SK-N-SH treated with all-trans-retinoic acid at 6 μM for 48 hours (cell line): ENCODE results near the gene PRRT2.

ENCODE experiments used
- ARNTL ChIP-seq: fragments of 450-650 bp; formaldehyde crosslinking; IDR thresholded peaks from 2 replicates; pipeline ENCODE4 v1.5.0; 2020; ENCODE audit warnings: low read depth, mild to moderate bottlenecking, moderate library complexity, borderline replicate concordance
- BACH2 ChIP-seq: fragments of 250-450 bp; sonication (Bioruptor Pico); IDR thresholded peaks from 2 replicates; pipeline ENCODE4 v1.9.0; 2021; ENCODE audit warnings: mild to moderate bottlenecking, borderline replicate concordance
- CSDC2 ChIP-seq: fragments of 250-450 bp; sonication (Bioruptor Pico); IDR thresholded peaks from 2 replicates; pipeline ENCODE4 v1.5.0; 2020; ENCODE audit warnings: mild to moderate bottlenecking, moderate library complexity
- ESRRG ChIP-seq: fragments of 250-450 bp; sonication (Bioruptor Pico); IDR thresholded peaks from 2 replicates; pipeline ENCODE4 v1.6.1; 2021; ENCODE audit warnings: mild to moderate bottlenecking
- RARB ChIP-seq: fragments of 250-450 bp; sonication (Bioruptor Pico); IDR thresholded peaks from 2 replicates; pipeline ENCODE4 v1.8.0; 2021; ENCODE audit warnings: mild to moderate bottlenecking, moderate library complexity
- SNAI2 ChIP-seq: fragments of 250-450 bp; sonication (Bioruptor Pico); IDR thresholded peaks from 2 replicates; pipeline ENCODE4 v1.5.0; 2020; ENCODE audit warnings: mild to moderate bottlenecking, moderate library complexity
- TCF4 ChIP-seq: fragments of 250-450 bp; sonication (Bioruptor Pico); IDR thresholded peaks from 2 replicates; pipeline ENCODE4 v1.8.0; 2021; ENCODE audit warnings: mild to moderate bottlenecking, moderate library complexity, borderline replicate concordance
- TOX ChIP-seq: fragments of 250-450 bp; sonication (Bioruptor Pico); IDR thresholded peaks from 2 replicates; pipeline ENCODE4 v1.8.0; 2021; ENCODE audit warnings: mild to moderate bottlenecking, moderate library complexity, borderline replicate concordance
- ZFP3 ChIP-seq: fragments of 250-450 bp; sonication (Bioruptor Pico); IDR thresholded peaks from 2 replicates; pipeline ENCODE4 v1.5.0; 2020; ENCODE audit warnings: mild to moderate bottlenecking, moderate library complexity
- ZFP30 ChIP-seq: fragments of 450-650 bp; formaldehyde crosslinking; IDR thresholded peaks from 2 replicates; pipeline ENCODE4 v1.5.0; 2022; ENCODE audit warnings: mild to moderate bottlenecking, moderate library complexity
- ZNF8 ChIP-seq: fragments of 450-650 bp; formaldehyde crosslinking; IDR thresholded peaks from 2 replicates; pipeline ENCODE4 v1.5.0; 2020; ENCODE audit warnings: mild to moderate bottlenecking, moderate library complexity
- TF ChIP-seq, protein P1 (sequence below): fragments of 250-450 bp; sonication (Bioruptor Pico); IDR thresholded peaks from 2 replicates; pipeline ENCODE4 v1.5.1; 2020; ENCODE audit warnings: low read depth, mild to moderate bottlenecking, moderate library complexity
- TF ChIP-seq, protein P2 (sequence below): fragments of 250-450 bp; sonication (Bioruptor Pico); IDR thresholded peaks from 2 replicates; pipeline ENCODE4 v1.8.0; 2020; ENCODE audit warnings: mild to moderate bottlenecking, moderate library complexity, borderline replicate concordance

DNA sequence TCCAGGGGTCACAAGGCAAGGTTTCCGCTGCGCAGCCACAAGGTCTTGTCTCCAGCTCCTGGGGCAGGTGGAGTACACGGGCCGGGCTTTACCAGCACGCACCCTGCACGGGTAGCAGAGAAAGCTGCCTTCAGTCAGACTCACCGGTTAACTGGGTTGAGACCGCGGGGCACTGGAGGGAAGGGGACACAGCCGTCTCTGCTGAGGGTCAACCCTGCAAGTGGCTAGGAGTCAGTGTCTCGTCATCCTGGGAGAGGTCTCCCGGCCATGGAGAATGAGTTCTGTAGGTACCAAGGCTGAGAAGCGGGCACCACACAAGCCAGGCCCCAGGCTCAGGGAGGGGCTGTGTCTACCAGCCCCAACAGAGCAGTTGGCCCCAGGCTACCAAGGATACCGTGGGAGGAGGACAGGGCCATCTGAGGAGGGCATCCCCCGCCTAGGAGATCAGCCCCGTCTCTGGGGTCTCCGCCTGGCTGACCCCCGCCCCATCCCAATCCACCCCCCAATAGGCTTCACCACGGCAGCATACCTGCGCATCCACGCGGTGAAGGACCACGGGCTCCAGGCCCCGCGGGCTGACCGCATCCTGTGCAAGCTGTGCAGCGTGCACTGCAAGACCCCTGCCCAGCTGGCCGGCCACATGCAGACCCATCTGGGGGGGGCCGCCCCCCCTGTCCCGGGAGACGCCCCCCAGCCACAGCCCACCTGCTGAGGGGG is 2.8 kb upstream of the PRRT2 start:
- TF ChIP-seq BACH2 (CRISPR knock-in tag): no peak
- TF ChIP-seq ARNTL (CRISPR knock-in tag): no peak
- TF ChIP-seq ESRRG: no peak
- TF ChIP-seq ZFP30 (CRISPR knock-in tag): no peak
- TF ChIP-seq TCF4: no peak
- no peak for TF ChIP-seq SNAI2 (CRISPR knock-in tag)
- TF ChIP-seq, protein P1, sequence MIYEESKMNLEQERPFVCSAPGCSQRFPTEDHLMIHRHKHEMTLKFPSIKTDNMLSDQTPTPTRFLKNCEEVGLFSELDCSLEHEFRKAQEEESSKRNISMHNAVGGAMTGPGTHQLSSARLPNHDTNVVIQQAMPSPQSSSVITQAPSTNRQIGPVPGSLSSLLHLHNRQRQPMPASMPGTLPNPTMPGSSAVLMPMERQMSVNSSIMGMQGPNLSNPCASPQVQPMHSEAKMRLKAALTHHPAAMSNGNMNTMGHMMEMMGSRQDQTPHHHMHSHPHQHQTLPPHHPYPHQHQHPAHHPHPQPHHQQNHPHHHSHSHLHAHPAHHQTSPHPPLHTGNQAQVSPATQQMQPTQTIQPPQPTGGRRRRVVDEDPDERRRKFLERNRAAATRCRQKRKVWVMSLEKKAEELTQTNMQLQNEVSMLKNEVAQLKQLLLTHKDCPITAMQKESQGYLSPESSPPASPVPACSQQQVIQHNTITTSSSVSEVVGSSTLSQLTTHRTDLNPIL (CRISPR knock-in tag): no peak
- TF ChIP-seq, protein P2, sequence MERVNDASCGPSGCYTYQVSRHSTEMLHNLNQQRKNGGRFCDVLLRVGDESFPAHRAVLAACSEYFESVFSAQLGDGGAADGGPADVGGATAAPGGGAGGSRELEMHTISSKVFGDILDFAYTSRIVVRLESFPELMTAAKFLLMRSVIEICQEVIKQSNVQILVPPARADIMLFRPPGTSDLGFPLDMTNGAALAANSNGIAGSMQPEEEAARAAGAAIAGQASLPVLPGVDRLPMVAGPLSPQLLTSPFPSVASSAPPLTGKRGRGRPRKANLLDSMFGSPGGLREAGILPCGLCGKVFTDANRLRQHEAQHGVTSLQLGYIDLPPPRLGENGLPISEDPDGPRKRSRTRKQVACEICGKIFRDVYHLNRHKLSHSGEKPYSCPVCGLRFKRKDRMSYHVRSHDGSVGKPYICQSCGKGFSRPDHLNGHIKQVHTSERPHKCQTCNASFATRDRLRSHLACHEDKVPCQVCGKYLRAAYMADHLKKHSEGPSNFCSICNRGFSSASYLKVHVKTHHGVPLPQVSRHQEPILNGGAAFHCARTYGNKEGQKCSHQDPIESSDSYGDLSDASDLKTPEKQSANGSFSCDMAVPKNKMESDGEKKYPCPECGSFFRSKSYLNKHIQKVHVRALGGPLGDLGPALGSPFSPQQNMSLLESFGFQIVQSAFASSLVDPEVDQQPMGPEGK: no peak
- TF ChIP-seq RARB (CRISPR knock-in tag): no peak
- no peak for TF ChIP-seq ZNF8 (CRISPR knock-in tag)
- no peak for TF ChIP-seq TOX (CRISPR knock-in tag)
- TF ChIP-seq ZFP3 (CRISPR knock-in tag): no peak
- no peak for TF ChIP-seq CSDC2 (CRISPR knock-in tag)
